HepG2 (cell line): Measurements from ENCODE around the gene TPX2. TPM values are rescaled to one million over a fixed set of nuclear protein-coding genes. Genes with fewer than 3 reads are reported as not detected.

Experiments
- HES4 ChIP-seq: sonication (generic); formaldehyde crosslinking; IDR thresholded peaks from 2 replicates; pipeline ENCODE4 v1.9.0; 2021; ENCODE audit warnings: mild to moderate bottlenecking, missing genetic modification reagents, borderline replicate concordance
- KAT2B ChIP-seq: fragments of 150-350 bp; IDR thresholded peaks from 2 replicates; pipeline ENCODE4 v1.6.1; 2014; ENCODE audit warnings: low read depth, low read length, borderline replicate concordance
- NPAS2 ChIP-seq: sonication (generic); formaldehyde crosslinking; IDR thresholded peaks from 2 replicates; pipeline ENCODE4 v1.8.0; 2022; ENCODE audit warnings: mild to moderate bottlenecking, missing genetic modification reagents, borderline replicate concordance
- PAF1 ChIP-seq: IDR thresholded peaks from 2 replicates; pipeline ENCODE4 v1.6.1; 2016; ENCODE audit warnings: missing genetic modification reagents, missing compliant biosample characterization
- RBFOX2 ChIP-seq: fragments of 200-400 bp; formaldehyde crosslinking; IDR thresholded peaks from 2 replicates; pipeline ENCODE4 v1.6.1; 2017; ENCODE audit warnings: low read depth, mild to moderate bottlenecking, low read length
- REXO4 ChIP-seq: sonication (generic); formaldehyde crosslinking; IDR thresholded peaks from 2 replicates; pipeline ENCODE4 v1.8.0; 2022; ENCODE audit warnings: missing genetic modification reagents, mild to moderate bottlenecking, borderline replicate concordance
- RFXAP ChIP-seq: sonication (generic); formaldehyde crosslinking; IDR thresholded peaks from 2 replicates; pipeline ENCODE4 v1.4.0; 2020; ENCODE audit warnings: missing genetic modification reagents, borderline replicate concordance
- SMAD9 ChIP-seq: sonication (generic); formaldehyde crosslinking; IDR thresholded peaks from 2 replicates; pipeline ENCODE4 v1.5.1; 2020; ENCODE audit warnings: mild to moderate bottlenecking, missing genetic modification reagents
- TARDBP ChIP-seq: sonication (generic); formaldehyde crosslinking; IDR thresholded peaks from 2 replicates; pipeline ENCODE4 v1.8.0; 2022; ENCODE audit warnings: mild to moderate bottlenecking, missing genetic modification reagents
- WIZ ChIP-seq: sonication (generic); formaldehyde crosslinking; IDR thresholded peaks from 2 replicates; pipeline ENCODE4 v1.5.1; 2020; ENCODE audit warnings: mild to moderate bottlenecking, missing genetic modification reagents
- ZFAT ChIP-seq: sonication (generic); formaldehyde crosslinking; conservative IDR thresholded peaks from 2 replicates; pipeline ENCODE4 v1.8.1; 2023; ENCODE audit warnings: missing genetic modification reagents, inconsistent platforms
- ZFYVE20 ChIP-seq: sonication (generic); formaldehyde crosslinking; IDR thresholded peaks from 2 replicates; pipeline ENCODE4 v1.8.0; 2023; ENCODE audit warnings: low read depth, mild to moderate bottlenecking, moderate library complexity, missing genetic modification reagents, borderline replicate concordance
- ZNF160 ChIP-seq: sonication (generic); formaldehyde crosslinking; IDR thresholded peaks from 2 replicates; pipeline ENCODE4 v1.8.0; 2022; ENCODE audit warnings: mild to moderate bottlenecking, inconsistent platforms, missing genetic modification reagents
- ZNF333 ChIP-seq: sonication (generic); formaldehyde crosslinking; IDR thresholded peaks from 2 replicates; pipeline ENCODE4 v1.4.0; 2020; ENCODE audit warnings: mild to moderate bottlenecking, missing genetic modification reagents, borderline replicate concordance
- ZNF33A ChIP-seq: sonication (generic); formaldehyde crosslinking; IDR thresholded peaks from 2 replicates; pipeline ENCODE4 v1.5.1; 2020; ENCODE audit warnings: missing genetic modification reagents, mild to moderate bottlenecking, moderate library complexity, borderline replicate concordance
- ZNF546 ChIP-seq: sonication (generic); formaldehyde crosslinking; conservative IDR thresholded peaks from 2 replicates; pipeline ENCODE4 v1.8.1; 2023; ENCODE audit warnings: mild to moderate bottlenecking, missing genetic modification reagents
- ZNF7 ChIP-seq: IDR thresholded peaks from 2 replicates; pipeline ENCODE4 v1.6.1; 2016; ENCODE audit warnings: missing biosample characterization, missing genetic modification reagents
- ZNF724P ChIP-seq: sonication (generic); formaldehyde crosslinking; IDR thresholded peaks from 2 replicates; pipeline ENCODE4 v1.8.0; 2022; ENCODE audit warnings: missing genetic modification reagents, borderline replicate concordance
- ZNF747 ChIP-seq: sonication (generic); formaldehyde crosslinking; IDR thresholded peaks from 2 replicates; pipeline ENCODE4 v1.8.1; 2023; ENCODE audit warnings: missing genetic modification reagents, mild to moderate bottlenecking, borderline replicate concordance
- ZNF749 ChIP-seq: sonication (generic); formaldehyde crosslinking; IDR thresholded peaks from 2 replicates; pipeline ENCODE4 v1.8.0; 2022; ENCODE audit warnings: mild to moderate bottlenecking, missing genetic modification reagents, moderate library complexity, borderline replicate concordance
- ZNF773 ChIP-seq: sonication (generic); formaldehyde crosslinking; IDR thresholded peaks from 2 replicates; pipeline ENCODE4 v1.4.0; 2020; ENCODE audit warnings: missing genetic modification reagents, borderline replicate concordance
- polyA plus RNA-seq, 8 experiments: library from polyadenylated mRNA; depleted of rRNA in 3 of 8; stranded (reverse) in 7 of 8; unstranded in 1 of 8; fragments of >200 nt; fragmentation: Illumina TruSeq in 4 of 8; extraction: Trizol in 4 of 8; gene quantifications; 2 replicates each; pipeline versions ENCODE4 v1.2.1 to v1.2.3, GENCODE V29; 2011 to 2016; ENCODE audit warnings: low read depth in 4 of 8, missing spikeins in 1 of 8, mixed read lengths in 1 of 8; ENCODE audit not compliant: insufficient read depth in 1 of 8
- total RNA-seq, 5 experiments: library from RNA; depleted of rRNA; stranded (reverse); fragments of >200 nt; fragmentation: Illumina TruSeq; extraction: Trizol; gene quantifications; 2 replicates each; pipeline ENCODE4 v1.2.3, GENCODE V29; 2016; ENCODE audit warnings: low read depth in 1 of 5
- TF ChIP-seq, protein P1 (sequence below): sonication (generic); formaldehyde crosslinking; IDR thresholded peaks from 2 replicates; pipeline ENCODE4 v1.4.0; 2020; ENCODE audit warnings: mild to moderate bottlenecking, missing genetic modification reagents
- TF ChIP-seq, protein P2 (sequence below): fragments of 450-650 bp; IDR thresholded peaks from 2 replicates; pipeline ENCODE4 v1.6.1; 2017; ENCODE audit warnings: mild to moderate bottlenecking
- TF ChIP-seq, protein P3 (sequence below): sonication (generic); formaldehyde crosslinking; IDR thresholded peaks from 2 replicates; pipeline ENCODE4 v1.8.1; 2022; ENCODE audit warnings: mild to moderate bottlenecking, missing genetic modification reagents
- TF ChIP-seq, protein P4 (sequence below): sonication (generic); formaldehyde crosslinking; IDR thresholded peaks from 2 replicates; pipeline ENCODE4 v1.4.0; 2020; ENCODE audit warnings: missing genetic modification reagents

TPX2 gene
- total and polyA plus RNA-seq, 2 of the 13 experiments (the other 11 are each of a cell fraction or from before 2014, with no cell fraction given) = 34.3 to 124 TPM

DNA sequence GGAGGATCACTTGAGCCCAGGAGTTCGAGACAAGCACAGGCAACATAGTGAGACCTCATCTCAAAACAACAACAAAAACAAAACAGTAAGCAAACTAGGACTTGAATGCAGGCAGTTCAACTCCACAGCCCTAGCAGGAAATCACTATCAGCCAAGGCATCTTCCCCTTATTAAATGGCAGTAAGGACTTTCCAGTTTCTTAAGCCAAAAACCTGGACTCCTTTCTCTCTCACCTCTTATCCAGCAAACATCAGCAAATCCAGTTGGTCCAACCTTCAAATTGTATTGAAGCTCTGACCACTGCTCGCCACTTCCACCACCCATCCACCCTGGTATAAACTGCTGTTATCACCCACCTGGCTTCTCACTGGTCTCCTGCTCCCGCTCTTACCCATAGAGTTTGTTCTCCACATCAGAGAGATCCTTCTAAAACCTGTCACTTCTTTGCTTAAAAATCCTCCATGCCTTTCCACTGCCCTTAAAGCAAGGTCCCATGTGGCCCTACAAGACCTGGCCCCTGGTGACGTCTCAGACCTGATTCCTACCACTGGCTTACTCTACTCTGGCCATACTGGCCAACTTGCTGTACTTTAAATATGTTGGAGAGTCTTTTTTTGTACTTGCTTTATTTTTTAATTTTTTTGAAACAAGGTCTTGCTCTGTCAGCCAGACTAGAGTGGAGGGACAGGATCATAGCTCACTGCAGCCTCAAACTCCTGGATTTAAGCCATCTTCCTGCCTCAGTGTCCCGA is 44.1 kb upstream of the TPX2 start (continued):
- no peak for TF ChIP-seq REXO4 (CRISPR knock-in tag)
- 0 out of 2 replicates have a peak, but pooled peaks have one; percentile 30 for TF ChIP-seq ZNF724P (CRISPR knock-in tag)
- no peak for TF ChIP-seq ZNF749 (CRISPR knock-in tag)
- no peak for TF ChIP-seq ZNF7 (CRISPR knock-in tag)
- no peak for TF ChIP-seq HES4 (CRISPR knock-in tag)
- TF ChIP-seq ZFAT (CRISPR knock-in tag) = no peak
- no peak for TF ChIP-seq ZNF773 (CRISPR knock-in tag)
- 0 out of 2 replicates have a peak, but pooled peaks have one; percentile 60 for TF ChIP-seq ZNF33A (CRISPR knock-in tag)
- TF ChIP-seq, protein P1, sequence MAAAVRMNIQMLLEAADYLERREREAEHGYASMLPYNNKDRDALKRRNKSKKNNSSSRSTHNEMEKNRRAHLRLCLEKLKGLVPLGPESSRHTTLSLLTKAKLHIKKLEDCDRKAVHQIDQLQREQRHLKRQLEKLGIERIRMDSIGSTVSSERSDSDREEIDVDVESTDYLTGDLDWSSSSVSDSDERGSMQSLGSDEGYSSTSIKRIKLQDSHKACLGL (CRISPR knock-in tag) = no peak
- no peak for TF ChIP-seq ZNF747
- TF ChIP-seq PAF1 = 0 out of 2 replicates have a peak, but pooled peaks have one; percentile 5
- TF ChIP-seq TARDBP (CRISPR knock-in tag) = peak; percentile 46; the same call in 1 of the 2 replicates
- TF ChIP-seq ZFYVE20 (CRISPR knock-in tag) = no peak
- 0 out of 2 replicates have a peak, but pooled peaks have one; percentile 33 for TF ChIP-seq NPAS2
- no peak for TF ChIP-seq KAT2B
- no peak for TF ChIP-seq RFXAP (CRISPR knock-in tag)
- no peak for TF ChIP-seq ZNF333 (CRISPR knock-in tag)
- 0 out of 2 replicates have a peak, but pooled peaks have one; percentile 46 for TF ChIP-seq SMAD9 (CRISPR knock-in tag)
- TF ChIP-seq, protein P2, sequence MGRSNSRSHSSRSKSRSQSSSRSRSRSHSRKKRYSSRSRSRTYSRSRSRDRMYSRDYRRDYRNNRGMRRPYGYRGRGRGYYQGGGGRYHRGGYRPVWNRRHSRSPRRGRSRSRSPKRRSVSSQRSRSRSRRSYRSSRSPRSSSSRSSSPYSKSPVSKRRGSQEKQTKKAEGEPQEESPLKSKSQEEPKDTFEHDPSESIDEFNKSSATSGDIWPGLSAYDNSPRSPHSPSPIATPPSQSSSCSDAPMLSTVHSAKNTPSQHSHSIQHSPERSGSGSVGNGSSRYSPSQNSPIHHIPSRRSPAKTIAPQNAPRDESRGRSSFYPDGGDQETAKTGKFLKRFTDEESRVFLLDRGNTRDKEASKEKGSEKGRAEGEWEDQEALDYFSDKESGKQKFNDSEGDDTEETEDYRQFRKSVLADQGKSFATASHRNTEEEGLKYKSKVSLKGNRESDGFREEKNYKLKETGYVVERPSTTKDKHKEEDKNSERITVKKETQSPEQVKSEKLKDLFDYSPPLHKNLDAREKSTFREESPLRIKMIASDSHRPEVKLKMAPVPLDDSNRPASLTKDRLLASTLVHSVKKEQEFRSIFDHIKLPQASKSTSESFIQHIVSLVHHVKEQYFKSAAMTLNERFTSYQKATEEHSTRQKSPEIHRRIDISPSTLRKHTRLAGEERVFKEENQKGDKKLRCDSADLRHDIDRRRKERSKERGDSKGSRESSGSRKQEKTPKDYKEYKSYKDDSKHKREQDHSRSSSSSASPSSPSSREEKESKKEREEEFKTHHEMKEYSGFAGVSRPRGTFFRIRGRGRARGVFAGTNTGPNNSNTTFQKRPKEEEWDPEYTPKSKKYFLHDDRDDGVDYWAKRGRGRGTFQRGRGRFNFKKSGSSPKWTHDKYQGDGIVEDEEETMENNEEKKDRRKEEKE = no peak
- TF ChIP-seq ZNF546 (CRISPR knock-in tag) = no peak
- TF ChIP-seq RBFOX2 = peak; percentile 59
- TF ChIP-seq ZNF160 = no peak
- TF ChIP-seq, protein P3, sequence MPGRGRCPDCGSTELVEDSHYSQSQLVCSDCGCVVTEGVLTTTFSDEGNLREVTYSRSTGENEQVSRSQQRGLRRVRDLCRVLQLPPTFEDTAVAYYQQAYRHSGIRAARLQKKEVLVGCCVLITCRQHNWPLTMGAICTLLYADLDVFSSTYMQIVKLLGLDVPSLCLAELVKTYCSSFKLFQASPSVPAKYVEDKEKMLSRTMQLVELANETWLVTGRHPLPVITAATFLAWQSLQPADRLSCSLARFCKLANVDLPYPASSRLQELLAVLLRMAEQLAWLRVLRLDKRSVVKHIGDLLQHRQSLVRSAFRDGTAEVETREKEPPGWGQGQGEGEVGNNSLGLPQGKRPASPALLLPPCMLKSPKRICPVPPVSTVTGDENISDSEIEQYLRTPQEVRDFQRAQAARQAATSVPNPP = no peak
- TF ChIP-seq, protein P4, sequence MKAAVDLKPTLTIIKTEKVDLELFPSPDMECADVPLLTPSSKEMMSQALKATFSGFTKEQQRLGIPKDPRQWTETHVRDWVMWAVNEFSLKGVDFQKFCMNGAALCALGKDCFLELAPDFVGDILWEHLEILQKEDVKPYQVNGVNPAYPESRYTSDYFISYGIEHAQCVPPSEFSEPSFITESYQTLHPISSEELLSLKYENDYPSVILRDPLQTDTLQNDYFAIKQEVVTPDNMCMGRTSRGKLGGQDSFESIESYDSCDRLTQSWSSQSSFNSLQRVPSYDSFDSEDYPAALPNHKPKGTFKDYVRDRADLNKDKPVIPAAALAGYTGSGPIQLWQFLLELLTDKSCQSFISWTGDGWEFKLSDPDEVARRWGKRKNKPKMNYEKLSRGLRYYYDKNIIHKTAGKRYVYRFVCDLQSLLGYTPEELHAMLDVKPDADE (CRISPR knock-in tag) = no peak
- no peak for TF ChIP-seq WIZ (CRISPR knock-in tag)
